Upper lobe of left lung (tissue), 4 donors: ENCODE data around the gene DLX3.

ENCODE experiments used
- EP300 ChIP-seq, 4 donors: sonication (generic); formaldehyde crosslinking; IDR thresholded peaks; one replicate each; pipeline ENCODE4 v1.5.1; 2017; ENCODE audit warnings: antibody characterized with exemption in 4 of 4, control low read depth in 2 of 4
- POLR2A ChIP-seq, 4 donors: fragments of 450-650 bp; IDR thresholded peaks; one replicate each; pipeline ENCODE4 v1.5.1; 2016 to 2017; ENCODE audit warnings: antibody characterized with exemption in 4 of 4, mild to moderate bottlenecking in 2 of 4
- TF ChIP-seq, protein P1 (sequence below), 6 experiments: fragments of 450-650 bp in 4 of 6; fragments of 200-600 bp in 2 of 6; sonication (generic) in 2 of 6; IDR thresholded peaks; one replicate each; pipeline ENCODE4 v1.5.1; 2016 to 2019; ENCODE audit warnings: antibody characterized with exemption in 6 of 6

- TF ChIP-seq, protein P1, sequence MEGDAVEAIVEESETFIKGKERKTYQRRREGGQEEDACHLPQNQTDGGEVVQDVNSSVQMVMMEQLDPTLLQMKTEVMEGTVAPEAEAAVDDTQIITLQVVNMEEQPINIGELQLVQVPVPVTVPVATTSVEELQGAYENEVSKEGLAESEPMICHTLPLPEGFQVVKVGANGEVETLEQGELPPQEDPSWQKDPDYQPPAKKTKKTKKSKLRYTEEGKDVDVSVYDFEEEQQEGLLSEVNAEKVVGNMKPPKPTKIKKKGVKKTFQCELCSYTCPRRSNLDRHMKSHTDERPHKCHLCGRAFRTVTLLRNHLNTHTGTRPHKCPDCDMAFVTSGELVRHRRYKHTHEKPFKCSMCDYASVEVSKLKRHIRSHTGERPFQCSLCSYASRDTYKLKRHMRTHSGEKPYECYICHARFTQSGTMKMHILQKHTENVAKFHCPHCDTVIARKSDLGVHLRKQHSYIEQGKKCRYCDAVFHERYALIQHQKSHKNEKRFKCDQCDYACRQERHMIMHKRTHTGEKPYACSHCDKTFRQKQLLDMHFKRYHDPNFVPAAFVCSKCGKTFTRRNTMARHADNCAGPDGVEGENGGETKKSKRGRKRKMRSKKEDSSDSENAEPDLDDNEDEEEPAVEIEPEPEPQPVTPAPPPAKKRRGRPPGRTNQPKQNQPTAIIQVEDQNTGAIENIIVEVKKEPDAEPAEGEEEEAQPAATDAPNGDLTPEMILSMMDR (IDR thresholded peaks at IDR 0.05) = no peak
- TF ChIP-seq POLR2A (IDR thresholded peaks at IDR 0.05) (no peak), EP300 (IDR thresholded peaks at IDR 0.05) (no peak)
Measured at GRCh38 chr17:49941427-49941826, 53.6 kb downstream of the DLX3 start.
